HUES64 (cell line): Measurements from ENCODE around the gene HCK.
A peak's percentile ranks its signal among the peaks of the same experiment; 100 is the strongest.

Source experiments
- H3K27ac ChIP-seq: 2 replicates; pipeline ENCODE4 v1.7.0; 2013; ENCODE audit warnings: low read depth, low read length, inconsistent platforms
- H3K27me3 ChIP-seq: 2 replicates; pipeline ENCODE4 v1.6.1; 2013; ENCODE audit warnings: mild to moderate bottlenecking, low read length; ENCODE audit not compliant: insufficient read depth
- H3K36me3 ChIP-seq: 2 replicates; pipeline ENCODE4 v1.6.1; 2013; ENCODE audit warnings: mild to moderate bottlenecking, low read length; ENCODE audit not compliant: insufficient read depth
- H3K4me1 ChIP-seq: 2 replicates; pipeline ENCODE4 v1.6.1; 2013; ENCODE audit warnings: mild to moderate bottlenecking, low read length, moderate library complexity; ENCODE audit not compliant: insufficient read depth
- H3K4me3 ChIP-seq: 2 replicates; pipeline ENCODE4 v1.5.1; 2013; ENCODE audit warnings: mild to moderate bottlenecking, low read length, moderate library complexity
- H3K9ac ChIP-seq: 2 replicates; pipeline ENCODE4 v1.6.1; 2013; ENCODE audit warnings: mild to moderate bottlenecking, low read depth, low read length
- H3K9me3 ChIP-seq: 2 replicates; pipeline ENCODE4 v1.6.1; 2013; ENCODE audit warnings: low read depth, low read length; ENCODE audit not compliant: insufficient read depth
- WGBS: fragments of 150-250, 120-280 bp; methylation state at CpG from one replicate; pipeline ENCODE4 v1.1.7; 2013; ENCODE audit warnings: missing lambda C conversion rate; 5-methylcytosine and 5-hydroxymethylcytosine counted together

Gene HCK

DNA sequence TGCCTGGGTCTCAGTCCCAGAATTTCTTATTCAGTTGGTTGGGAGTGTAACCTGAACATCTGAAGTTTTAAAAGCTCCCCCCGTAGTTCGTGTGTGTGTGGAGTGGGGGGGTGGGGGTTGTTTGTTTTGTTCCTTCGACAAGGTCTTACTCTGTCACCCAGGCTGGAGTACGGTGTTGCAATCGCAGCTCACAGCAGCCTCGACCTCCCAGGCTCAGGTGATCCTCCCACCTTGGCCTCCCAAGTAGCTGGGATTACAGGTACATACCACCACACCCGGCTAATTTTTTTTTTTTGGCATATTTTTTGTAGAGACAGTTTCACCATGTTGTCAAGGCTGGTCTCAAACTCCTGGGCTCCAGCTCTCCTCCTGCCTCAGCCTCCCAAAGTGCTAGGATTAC, 38.7 kb upstream of the HCK start:
- no peaks in the 10 kb centered on the region for H3K36me3 ChIP-seq
- no peak overlapping the region for H3K27ac ChIP-seq
- H3K9ac ChIP-seq = no peak overlapping the region
- H3K9me3 ChIP-seq = no peaks in the 10 kb centered on the region
- 87% methylated on average over 7 of the region's 7 CpGs for WGBS
- H3K4me3 ChIP-seq = no peak overlapping the region
- H3K27me3 ChIP-seq = peaks cover 11% of the 10 kb centered on the region
- peaks cover 5% of the 10 kb centered on the region for H3K4me1 ChIP-seq

- H3K4me1 ChIP-seq = peaks cover 7% of the 10 kb centered on the region
- 0 out of 2 replicates have a peak overlapping the region, but pooled peaks have one; percentile 8 for H3K9ac ChIP-seq
- peak overlapping the region; percentile 81 for H3K4me3 ChIP-seq
- 6% methylated on average over 20 of the region's 35 CpGs for WGBS
- H3K27ac ChIP-seq = no peak overlapping the region
- peaks cover 19% of the 10 kb centered on the region for H3K27me3 ChIP-seq
- H3K9me3 ChIP-seq = no peaks in the 10 kb centered on the region
- H3K36me3 ChIP-seq = no peaks in the 10 kb centered on the region
Observed at GRCh38 chr20:32017711-32018251, 34.3 kb upstream of the HCK start.

DNA sequence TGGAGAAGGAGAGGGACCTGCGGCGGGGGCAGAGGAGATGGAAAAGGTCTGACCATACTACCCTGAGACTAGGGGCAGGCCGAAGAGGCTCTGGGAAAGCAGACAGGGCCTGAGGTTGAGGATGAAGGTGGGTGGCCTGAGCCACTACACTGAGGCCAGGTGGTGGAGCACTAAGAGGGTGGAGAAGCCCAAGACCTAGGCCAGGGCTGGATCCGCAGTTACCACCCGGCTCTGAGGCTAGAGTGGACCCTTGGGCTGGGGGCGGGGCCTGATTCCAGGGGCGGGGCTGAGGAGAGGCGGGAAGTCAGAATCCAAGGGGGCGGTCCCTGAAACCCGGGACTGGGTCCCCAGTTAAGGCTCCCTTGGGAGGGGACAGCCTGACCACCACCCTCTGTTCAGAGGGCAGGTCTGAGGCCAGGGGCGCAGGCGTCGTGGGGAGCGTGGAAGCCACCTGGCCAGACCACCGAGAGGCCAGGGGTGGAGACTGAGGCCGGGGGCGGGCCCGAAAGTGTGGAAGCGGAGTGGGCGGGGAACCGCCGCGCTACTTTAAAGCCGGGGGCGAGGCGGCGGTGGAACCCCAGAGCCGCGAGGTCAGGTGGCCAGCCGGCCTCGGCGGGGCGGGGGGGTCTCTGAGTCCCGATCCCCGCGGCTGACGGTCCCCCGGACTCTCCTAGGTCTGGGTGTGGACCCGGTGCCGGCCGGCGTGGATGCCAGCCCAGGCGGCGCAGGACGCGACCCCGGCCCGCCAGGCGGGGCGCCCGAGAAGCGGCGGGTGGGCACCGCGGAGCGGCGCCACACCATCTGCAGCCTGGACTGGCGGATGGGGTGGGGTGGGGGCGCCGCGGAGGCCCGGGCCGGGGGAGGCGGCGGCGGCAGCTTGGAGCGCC, 33.5 kb upstream of the HCK start:
- H3K9me3 ChIP-seq = no peaks in the 10 kb centered on the region
- peaks cover 7% of the 10 kb centered on the region for H3K4me1 ChIP-seq
- WGBS = under 1% methylated on average over 67 of the region's 67 CpGs
- H3K4me3 ChIP-seq = peak overlapping the region; percentile 81
- no peaks in the 10 kb centered on the region for H3K36me3 ChIP-seq
- H3K27me3 ChIP-seq = peaks cover 19% of the 10 kb centered on the region
- peak overlapping the region; percentile 64; the same call in 1 of the 2 replicates for H3K27ac ChIP-seq
- peak overlapping the region; percentile 60 for H3K9ac ChIP-seq

GRCh38 chr20:32019156-32019510, 32.9 kb upstream of the HCK start:
- Histone ChIP-seq H3K36me3 (no peaks in the 10 kb centered on the region), H3K4me1 (peaks cover 7% of the 10 kb centered on the region), H3K27me3 (peaks cover 19% of the 10 kb centered on the region), H3K4me3 (peak overlapping the region; percentile 81), H3K27ac (no peak overlapping the region), H3K9ac (peak overlapping the region; percentile 60; the same call in 1 of the 2 replicates), H3K9me3 (no peaks in the 10 kb centered on the region)
- WGBS = under 1% methylated on average over 42 of the region's 42 CpGs

DNA sequence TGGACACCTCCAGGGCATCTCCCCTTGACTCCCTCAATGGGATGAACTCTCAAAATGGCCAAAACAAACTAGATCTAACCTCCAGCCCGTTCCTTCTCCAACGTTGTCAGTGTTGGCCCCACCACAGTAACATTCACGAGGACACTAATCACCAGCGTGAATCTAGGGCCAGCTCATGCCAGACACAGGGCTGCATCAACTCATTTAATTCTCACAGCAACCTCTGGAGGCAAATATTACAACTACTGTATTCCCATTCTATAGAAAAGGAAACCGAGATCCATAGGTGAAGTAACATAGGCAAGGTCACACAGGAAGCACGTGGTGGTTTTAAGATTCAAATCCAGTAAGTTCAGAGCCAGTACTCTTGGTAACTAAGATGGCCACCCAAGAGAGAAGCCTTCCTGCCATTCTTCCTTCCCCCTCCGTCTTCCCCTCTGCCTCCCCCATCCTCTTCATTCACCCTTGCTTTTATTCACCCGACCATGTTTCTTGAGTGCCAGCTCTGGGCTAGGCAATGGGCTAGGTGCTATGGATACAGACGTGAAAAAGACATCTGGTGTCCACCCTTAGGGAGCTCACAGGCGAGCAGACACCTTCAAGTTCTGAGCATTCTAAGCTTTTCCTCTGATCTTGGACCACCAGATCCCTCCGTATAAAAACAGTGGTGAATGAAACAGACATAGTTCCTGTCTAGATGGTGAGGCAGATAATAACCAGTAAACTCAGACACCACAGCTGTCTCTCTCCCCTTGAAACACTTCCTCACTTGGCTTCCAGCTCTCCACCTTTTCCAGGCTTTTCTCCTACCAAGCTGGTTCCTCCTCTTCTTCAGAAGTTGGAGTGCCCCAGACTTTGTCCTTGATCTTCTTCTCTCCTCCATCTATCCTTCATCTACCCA, 32.2 kb upstream of the HCK start:
- H3K4me3 ChIP-seq = peak overlapping the region; percentile 81
- no peaks in the 10 kb centered on the region for H3K36me3 ChIP-seq
- H3K4me1 ChIP-seq = peaks cover 7% of the 10 kb centered on the region
- no peaks in the 10 kb centered on the region for H3K9me3 ChIP-seq
- peaks cover 19% of the 10 kb centered on the region for H3K27me3 ChIP-seq
- no peak overlapping the region for H3K27ac ChIP-seq
- H3K9ac ChIP-seq = no peak overlapping the region
- 60% methylated on average over 11 of the region's 11 CpGs for WGBS

- no peak overlapping the region for H3K9ac ChIP-seq
- no peaks in the 10 kb centered on the region for H3K9me3 ChIP-seq
- H3K4me3 ChIP-seq = no peak overlapping the region
- peaks cover 19% of the 10 kb centered on the region for H3K27me3 ChIP-seq
- no peak overlapping the region for H3K27ac ChIP-seq
- no peaks in the 10 kb centered on the region for H3K36me3 ChIP-seq
- peaks cover 7% of the 10 kb centered on the region for H3K4me1 ChIP-seq
- WGBS = 96% methylated on average over 4 of the region's 4 CpGs
Observed at GRCh38 chr20:32021091-32021490, 31.0 kb upstream of the HCK start.

- Histone ChIP-seq H3K36me3 (0 out of 2 replicates have a peak, but pooled peaks cover under 1% of the 10 kb centered on the region), H3K9ac (no peak overlapping the region), H3K4me1 (peaks cover 2% of the 10 kb centered on the region), H3K4me3 (no peak overlapping the region), H3K27ac (no peak overlapping the region), H3K27me3 (peaks cover 6% of the 10 kb centered on the region; the same call in 1 of the 2 replicates), H3K9me3 (no peaks in the 10 kb centered on the region)
- 90% methylated on average over 4 of the region's 6 CpGs for WGBS
Observed at GRCh38 chr20:32024683-32025295, 27.3 kb upstream of the HCK start.

DNA sequence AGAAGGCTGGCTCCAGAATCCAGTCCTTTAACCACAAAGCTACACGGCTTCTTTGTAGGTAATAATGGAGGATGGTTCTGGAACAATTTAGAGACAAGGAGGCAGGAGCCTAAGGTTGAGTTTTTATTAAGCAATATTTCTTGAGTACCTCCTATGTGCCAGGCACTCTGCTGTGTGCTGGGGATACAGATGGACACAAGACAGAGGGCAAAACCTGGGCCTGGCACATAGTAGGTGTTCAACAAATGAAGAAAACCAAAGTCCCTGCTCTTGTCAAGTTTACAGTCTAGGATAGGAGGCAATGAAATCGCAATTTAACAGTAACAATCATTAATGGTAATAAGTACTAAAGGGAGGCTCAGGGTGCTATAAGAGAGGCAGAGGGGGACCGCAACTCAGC, 24.4 kb upstream of the HCK start:
- Histone ChIP-seq H3K36me3 (0 out of 2 replicates have a peak, but pooled peaks cover 3% of the 10 kb centered on the region), H3K27ac (no peak overlapping the region), H3K4me1 (no peaks in the 10 kb centered on the region), H3K4me3 (no peak overlapping the region), H3K9me3 (no peaks in the 10 kb centered on the region), H3K9ac (no peak overlapping the region), H3K27me3 (0 out of 2 replicates have a peak, but pooled peaks cover 3% of the 10 kb centered on the region)
- WGBS = 96% methylated on average over 3 of the region's 3 CpGs

GRCh38 chr20:32028647-32029372, 23.2 kb upstream of the HCK start:
- H3K4me3 ChIP-seq = peak overlapping the region; percentile 18; the same call in 1 of the 2 replicates
- H3K9ac ChIP-seq = no peak overlapping the region
- H3K4me1 ChIP-seq = no peaks in the 10 kb centered on the region
- H3K27ac ChIP-seq = no peak overlapping the region
- no peaks in the 10 kb centered on the region for H3K9me3 ChIP-seq
- 61% methylated on average over 12 of the region's 12 CpGs for WGBS
- 0 out of 2 replicates have a peak, but pooled peaks cover 3% of the 10 kb centered on the region for H3K36me3 ChIP-seq
- 0 out of 2 replicates have a peak, but pooled peaks cover 3% of the 10 kb centered on the region for H3K27me3 ChIP-seq

GRCh38 chr20:32029561-32029960, 22.5 kb upstream of the HCK start:
- H3K9ac ChIP-seq = no peak overlapping the region
- H3K27me3 ChIP-seq = 0 out of 2 replicates have a peak, but pooled peaks cover 3% of the 10 kb centered on the region
- WGBS = 92% methylated on average over 11 of the region's 11 CpGs
- H3K9me3 ChIP-seq = no peaks in the 10 kb centered on the region
- 0 out of 2 replicates have a peak, but pooled peaks cover 3% of the 10 kb centered on the region for H3K36me3 ChIP-seq
- no peak overlapping the region for H3K4me3 ChIP-seq
- H3K4me1 ChIP-seq = no peaks in the 10 kb centered on the region
- no peak overlapping the region for H3K27ac ChIP-seq
